ENCODE measurements around the gene GNAI2.
A peak's percentile ranks its signal among the peaks of the same experiment; 100 is the strongest.

The GNAI2 gene

GRCh38 chr3:50237133-50237651 is 1.2 kb downstream of the GNAI2 start:
- TF ChIP-seq TAF1 (IDR thresholded peaks at IDR 0.05; ENCODE audit: borderline replicate concordance, insufficient read depth, low read length): no peak
- TF ChIP-seq SIN3A (IDR thresholded peaks at IDR 0.05; ENCODE audit: borderline replicate concordance, insufficient read depth, low read length): no peak
- TF ChIP-seq, protein P1, sequence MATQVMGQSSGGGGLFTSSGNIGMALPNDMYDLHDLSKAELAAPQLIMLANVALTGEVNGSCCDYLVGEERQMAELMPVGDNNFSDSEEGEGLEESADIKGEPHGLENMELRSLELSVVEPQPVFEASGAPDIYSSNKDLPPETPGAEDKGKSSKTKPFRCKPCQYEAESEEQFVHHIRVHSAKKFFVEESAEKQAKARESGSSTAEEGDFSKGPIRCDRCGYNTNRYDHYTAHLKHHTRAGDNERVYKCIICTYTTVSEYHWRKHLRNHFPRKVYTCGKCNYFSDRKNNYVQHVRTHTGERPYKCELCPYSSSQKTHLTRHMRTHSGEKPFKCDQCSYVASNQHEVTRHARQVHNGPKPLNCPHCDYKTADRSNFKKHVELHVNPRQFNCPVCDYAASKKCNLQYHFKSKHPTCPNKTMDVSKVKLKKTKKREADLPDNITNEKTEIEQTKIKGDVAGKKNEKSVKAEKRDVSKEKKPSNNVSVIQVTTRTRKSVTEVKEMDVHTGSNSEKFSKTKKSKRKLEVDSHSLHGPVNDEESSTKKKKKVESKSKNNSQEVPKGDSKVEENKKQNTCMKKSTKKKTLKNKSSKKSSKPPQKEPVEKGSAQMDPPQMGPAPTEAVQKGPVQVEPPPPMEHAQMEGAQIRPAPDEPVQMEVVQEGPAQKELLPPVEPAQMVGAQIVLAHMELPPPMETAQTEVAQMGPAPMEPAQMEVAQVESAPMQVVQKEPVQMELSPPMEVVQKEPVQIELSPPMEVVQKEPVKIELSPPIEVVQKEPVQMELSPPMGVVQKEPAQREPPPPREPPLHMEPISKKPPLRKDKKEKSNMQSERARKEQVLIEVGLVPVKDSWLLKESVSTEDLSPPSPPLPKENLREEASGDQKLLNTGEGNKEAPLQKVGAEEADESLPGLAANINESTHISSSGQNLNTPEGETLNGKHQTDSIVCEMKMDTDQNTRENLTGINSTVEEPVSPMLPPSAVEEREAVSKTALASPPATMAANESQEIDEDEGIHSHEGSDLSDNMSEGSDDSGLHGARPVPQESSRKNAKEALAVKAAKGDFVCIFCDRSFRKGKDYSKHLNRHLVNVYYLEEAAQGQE (IDR thresholded peaks at IDR 0.05; ENCODE audit: insufficient read depth in 1 of 2, low read depth in 2 of 2, low read length in 2 of 2): no peak
- TF ChIP-seq POLR2AphosphoS5 (IDR thresholded peaks at IDR 0.05; ENCODE audit: low read depth, low read length): no peak
- no peak for TF ChIP-seq FOXP2 (optimal IDR thresholded peaks at IDR 0.05; ENCODE audit: borderline replicate concordance, extremely low read depth, extremely low read length, insufficient read depth)

DNA sequence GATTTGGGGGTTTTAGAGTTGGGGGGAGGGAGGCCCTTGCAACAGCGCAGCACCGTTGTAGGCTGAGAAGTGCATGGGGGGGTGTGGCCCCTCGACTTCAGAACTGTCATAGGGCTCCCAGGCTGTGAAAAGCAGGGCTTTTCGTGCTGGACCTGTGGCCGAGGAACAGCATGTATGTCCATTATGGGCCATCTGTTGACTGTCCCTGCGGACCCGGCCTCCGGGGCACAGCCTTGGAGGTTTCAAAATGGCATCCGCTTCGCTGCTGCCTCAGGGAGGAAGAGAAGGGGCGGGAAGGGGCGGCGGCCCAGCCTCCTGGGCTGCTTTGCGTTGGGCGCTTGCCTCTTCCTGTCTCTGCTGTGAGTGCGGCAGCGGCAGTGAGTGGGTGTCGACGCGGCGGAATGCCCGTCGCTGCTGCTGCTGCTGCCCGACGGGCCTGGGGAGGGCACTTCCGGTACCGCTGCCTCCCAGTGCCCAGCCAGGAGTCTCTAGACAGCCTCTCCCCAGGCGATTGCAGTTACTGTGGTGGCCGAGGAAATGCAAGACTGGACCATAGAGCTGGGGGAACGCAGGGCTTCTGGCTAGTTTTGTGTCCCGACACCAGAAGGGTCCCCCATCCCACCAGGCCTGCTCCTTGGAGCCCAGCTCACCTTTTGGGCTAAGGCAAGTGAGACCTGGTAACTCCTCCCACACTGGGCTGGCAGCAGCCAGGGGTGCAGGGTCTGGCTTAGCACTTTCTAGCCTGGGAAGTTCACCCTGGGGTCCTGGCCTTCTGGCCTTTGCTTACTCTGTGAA is 1.9 kb downstream of the GNAI2 start:
- TF ChIP-seq TAF1 (IDR thresholded peaks at IDR 0.05; ENCODE audit: borderline replicate concordance, insufficient read depth, low read length) (0 out of 2 replicates have a peak, but pooled peaks have one; percentile 51), SIN3A (IDR thresholded peaks at IDR 0.05; ENCODE audit: borderline replicate concordance, insufficient read depth, low read length) (peak; percentile 35; the same call in 1 of the 2 replicates), FOXP2 (optimal IDR thresholded peaks at IDR 0.05; ENCODE audit: borderline replicate concordance, extremely low read depth, extremely low read length, insufficient read depth) (no peak), POLR2AphosphoS5 (IDR thresholded peaks at IDR 0.05; ENCODE audit: low read depth, low read length) (peak; percentile 23)
- TF ChIP-seq, protein P1 (IDR thresholded peaks at IDR 0.05; ENCODE audit: insufficient read depth in 1 of 2, low read depth in 2 of 2, low read length in 2 of 2): no peak

GRCh38 chr3:50238549-50239026 is 2.6 kb downstream of the GNAI2 start:
- TF ChIP-seq TAF1 (IDR thresholded peaks at IDR 0.05; ENCODE audit: borderline replicate concordance, insufficient read depth, low read length): no peak
- no peak for TF ChIP-seq SIN3A (IDR thresholded peaks at IDR 0.05; ENCODE audit: borderline replicate concordance, insufficient read depth, low read length)
- no peak for TF ChIP-seq FOXP2 (optimal IDR thresholded peaks at IDR 0.05; ENCODE audit: borderline replicate concordance, extremely low read depth, extremely low read length, insufficient read depth)
- TF ChIP-seq, protein P1 (IDR thresholded peaks at IDR 0.05; ENCODE audit: insufficient read depth in 1 of 2, low read depth in 2 of 2, low read length in 2 of 2): no peak
- TF ChIP-seq POLR2AphosphoS5 (IDR thresholded peaks at IDR 0.05; ENCODE audit: low read depth, low read length): no peak

DNA sequence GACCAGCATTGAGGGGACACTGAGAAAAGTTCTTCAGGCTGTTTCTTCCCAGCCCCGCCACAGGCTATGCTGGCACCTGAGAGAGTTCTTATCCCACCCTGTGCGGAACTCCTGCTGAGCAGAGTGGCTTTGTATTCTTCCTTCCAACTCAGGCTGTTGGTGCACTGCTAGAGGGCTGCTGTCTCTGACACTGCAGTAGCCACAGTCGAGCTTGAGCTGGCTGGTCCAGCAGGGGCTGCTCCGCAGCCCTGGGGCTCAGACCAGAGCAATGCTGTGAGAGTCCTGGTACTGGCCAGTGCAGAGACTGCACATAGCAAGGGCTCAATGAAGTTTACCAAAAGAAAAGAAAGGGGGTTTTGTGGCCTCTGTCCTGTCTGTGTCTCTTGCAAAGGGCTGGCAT is 3.6 kb downstream of the GNAI2 start:
- TF ChIP-seq FOXP2 (optimal IDR thresholded peaks at IDR 0.05; ENCODE audit: borderline replicate concordance, extremely low read depth, extremely low read length, insufficient read depth) (no peak), SIN3A (IDR thresholded peaks at IDR 0.05; ENCODE audit: borderline replicate concordance, insufficient read depth, low read length) (no peak), TAF1 (IDR thresholded peaks at IDR 0.05; ENCODE audit: borderline replicate concordance, insufficient read depth, low read length) (no peak), POLR2AphosphoS5 (IDR thresholded peaks at IDR 0.05; ENCODE audit: low read depth, low read length) (no peak)
- TF ChIP-seq, protein P1 (IDR thresholded peaks at IDR 0.05; ENCODE audit: insufficient read depth in 1 of 2, low read depth in 2 of 2, low read length in 2 of 2): no peak

All from PFSK-1 (cell line).